Body of pancreas (tissue), 4 donors: ENCODE data around the gene FAM204A. TPM values are rescaled to one million over a fixed set of nuclear protein-coding genes. Genes with fewer than 3 reads are reported as not detected.

Source experiments
- ATAC-seq: fragments of 150-250 bp; one replicate; pipeline ENCODE4 v1.9.1; 2016
- DNase-seq, 4 donors: peaks; one replicate each; pipeline ENCODE4 v3.0.0-alpha.2; 2019
- H3K27ac ChIP-seq, 4 donors: fragments of 200-600 bp; sonication (generic); 1 replicate in 3 of 4; 2 replicates in 1 of 4; pipeline versions ENCODE4 v1.5.1 to v1.6.1; 2016 to 2019; ENCODE audit warnings: mild to moderate bottlenecking in 1 of 4, mixed read lengths in 1 of 4, moderate library complexity in 1 of 4
- H3K27me3 ChIP-seq, 2 donors: fragments of 200-600 bp; sonication (generic); one replicate each; pipeline ENCODE4 v1.6.0; 2016; ENCODE audit warnings: mild to moderate bottlenecking in 1 of 2
- H3K36me3 ChIP-seq, 2 donors: fragments of 200-600 bp; sonication (generic); replicated peaks in 1 of 2; 2 replicates each; pipeline ENCODE4 v1.5.1; 2016; ENCODE audit warnings: low read depth in 2 of 2; ENCODE audit not compliant: insufficient read depth in 1 of 2
- H3K4me1 ChIP-seq: fragments of 200-600 bp; sonication (generic); one replicate; pipeline ENCODE4 v1.6.0; 2016
- H3K4me3 ChIP-seq, 2 donors: fragments of 200-600 bp; sonication (generic); 1 replicate in 1 of 2; 2 replicates in 1 of 2; pipeline ENCODE4 v1.5.1; 2016 to 2019
- H3K9me3 ChIP-seq, 3 donors: fragments of 200-600 bp; sonication (generic); 1 replicate in 2 of 3; 2 replicates in 1 of 3; pipeline ENCODE4 v1.5.1; 2016
- POLR2A ChIP-seq, 3 donors: fragments of 450-650 bp; IDR thresholded peaks; one replicate each; pipeline ENCODE4 v1.6.1; 2016; ENCODE audit warnings: antibody characterized with exemption in 3 of 3, mild to moderate bottlenecking in 2 of 3
- WGBS, 2 donors: methylation state at CpG; one replicate each; pipeline ENCODE4 v1.1.5; 2017; 5-methylcytosine and 5-hydroxymethylcytosine counted together
- intact Hi-C: fragments of 100-400 bp; cut with DNase I; formaldehyde crosslinking; loops from one replicate; pipeline ENCODE4 v1.15.1; 2023
- total RNA-seq, 2 donors: library from RNA; depleted of rRNA; stranded (reverse); fragments of >200 nt; gene quantifications; one replicate each; pipeline ENCODE4 v1.1.0, GENCODE V29; 2016
- TF ChIP-seq, protein P1 (sequence below), 7 experiments: fragments of 450-650 bp in 4 of 7; fragments of 200-600 bp in 3 of 7; sonication (generic) in 3 of 7; IDR thresholded peaks; one replicate each; pipeline ENCODE4 v1.5.1; 2016 to 2019; ENCODE audit warnings: antibody characterized with exemption in 7 of 7

The FAM204A gene
- total RNA-seq, 2 donors from 2014 or later: 8.6 to 57.4 TPM

DNA sequence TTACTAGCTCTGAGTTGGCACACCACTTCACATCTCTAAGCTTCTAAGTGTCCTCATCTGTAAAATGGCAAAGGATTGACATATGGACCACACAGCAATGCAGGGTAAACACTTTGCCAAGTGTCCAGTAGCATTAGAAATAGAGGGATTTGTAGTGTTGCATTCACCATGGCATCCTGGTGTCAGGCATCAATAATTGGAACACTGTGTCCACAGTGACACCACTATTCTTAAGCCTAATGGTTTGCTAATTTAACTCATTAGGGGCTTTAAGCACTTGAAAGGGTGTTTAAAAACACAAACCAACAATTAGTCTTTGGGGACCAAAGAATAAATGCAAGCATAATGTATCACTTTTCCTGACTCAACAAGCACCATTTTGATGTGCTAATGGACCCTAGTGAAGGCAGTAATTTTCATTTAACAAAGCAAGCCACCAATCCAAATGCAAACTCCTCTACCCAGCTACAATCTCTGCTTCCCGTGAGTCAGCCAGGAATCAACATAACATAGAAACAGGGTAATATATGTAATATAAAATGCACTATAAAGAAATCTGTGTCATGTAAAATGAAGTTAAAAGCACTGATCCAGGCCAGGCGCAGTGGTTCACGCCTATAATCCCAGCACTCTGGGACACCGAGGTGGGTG lies 75.9 kb downstream of the FAM204A start:
- Histone ChIP-seq H3K27me3 (no peaks in the 10 kb centered on the region), H3K4me3 (no peak overlapping the region), H3K9me3 (no peaks in the 10 kb centered on the region), H3K4me1 (no peaks in the 10 kb centered on the region), H3K27ac (no peak overlapping the region), H3K36me3 (no peaks in the 10 kb centered on the region)
- intact Hi-C loops: no loop called here
- no peak for TF ChIP-seq POLR2A (IDR thresholded peaks at IDR 0.05)
- TF ChIP-seq, protein P1, sequence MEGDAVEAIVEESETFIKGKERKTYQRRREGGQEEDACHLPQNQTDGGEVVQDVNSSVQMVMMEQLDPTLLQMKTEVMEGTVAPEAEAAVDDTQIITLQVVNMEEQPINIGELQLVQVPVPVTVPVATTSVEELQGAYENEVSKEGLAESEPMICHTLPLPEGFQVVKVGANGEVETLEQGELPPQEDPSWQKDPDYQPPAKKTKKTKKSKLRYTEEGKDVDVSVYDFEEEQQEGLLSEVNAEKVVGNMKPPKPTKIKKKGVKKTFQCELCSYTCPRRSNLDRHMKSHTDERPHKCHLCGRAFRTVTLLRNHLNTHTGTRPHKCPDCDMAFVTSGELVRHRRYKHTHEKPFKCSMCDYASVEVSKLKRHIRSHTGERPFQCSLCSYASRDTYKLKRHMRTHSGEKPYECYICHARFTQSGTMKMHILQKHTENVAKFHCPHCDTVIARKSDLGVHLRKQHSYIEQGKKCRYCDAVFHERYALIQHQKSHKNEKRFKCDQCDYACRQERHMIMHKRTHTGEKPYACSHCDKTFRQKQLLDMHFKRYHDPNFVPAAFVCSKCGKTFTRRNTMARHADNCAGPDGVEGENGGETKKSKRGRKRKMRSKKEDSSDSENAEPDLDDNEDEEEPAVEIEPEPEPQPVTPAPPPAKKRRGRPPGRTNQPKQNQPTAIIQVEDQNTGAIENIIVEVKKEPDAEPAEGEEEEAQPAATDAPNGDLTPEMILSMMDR (IDR thresholded peaks at IDR 0.05): no peak
- ATAC-seq (no peak), DNase-seq (no peak)
- 53 to 59% methylated on average over 4 of the region's 4 CpGs for WGBS, 2 donors

DNA sequence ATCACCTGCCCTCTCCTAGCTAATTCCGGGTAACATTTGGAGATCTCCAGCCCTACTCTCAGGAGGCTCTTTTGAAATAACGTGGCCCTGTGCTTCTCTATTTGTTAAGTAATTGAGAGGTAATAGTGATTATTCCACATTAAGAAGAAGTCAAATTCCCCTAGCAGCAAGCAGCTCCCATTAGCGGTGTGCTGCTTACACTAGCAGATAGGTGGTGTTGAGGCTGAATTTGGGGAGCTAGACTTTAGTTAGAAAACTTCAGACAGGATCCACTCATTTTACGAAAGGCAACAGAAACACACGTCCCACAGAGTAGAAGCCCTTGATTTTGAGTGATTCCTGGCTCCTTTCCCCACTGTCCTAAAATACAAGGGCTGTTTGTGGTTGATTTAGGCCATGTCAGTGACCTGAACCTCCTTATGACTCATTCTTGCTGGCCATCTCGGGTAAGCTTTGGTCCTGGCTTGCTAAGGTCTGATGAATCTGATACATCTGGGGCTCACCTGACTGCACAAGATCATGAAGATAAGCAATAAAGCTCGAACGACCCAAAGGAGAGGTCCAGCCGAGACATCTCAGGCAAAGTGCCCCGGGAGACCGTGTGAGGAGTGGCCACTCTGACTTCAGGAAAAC lies 77.2 kb downstream of the FAM204A start:
- no peak for DNase-seq
- TF ChIP-seq, protein P1 (IDR thresholded peaks at IDR 0.05): no peak
- no peak for TF ChIP-seq POLR2A (IDR thresholded peaks at IDR 0.05)
- Histone ChIP-seq H3K36me3 (no peaks in the 10 kb centered on the region), H3K27ac (no peak overlapping the region), H3K9me3 (no peaks in the 10 kb centered on the region), H3K4me3 (no peak overlapping the region), H3K27me3 (no peaks in the 10 kb centered on the region), H3K4me1 (no peaks in the 10 kb centered on the region)
- ATAC-seq: no peak
- intact Hi-C loops: no loop called here
- WGBS, 2 donors: 48 to 50% methylated on average over 11 of the region's 11 CpGs

DNA sequence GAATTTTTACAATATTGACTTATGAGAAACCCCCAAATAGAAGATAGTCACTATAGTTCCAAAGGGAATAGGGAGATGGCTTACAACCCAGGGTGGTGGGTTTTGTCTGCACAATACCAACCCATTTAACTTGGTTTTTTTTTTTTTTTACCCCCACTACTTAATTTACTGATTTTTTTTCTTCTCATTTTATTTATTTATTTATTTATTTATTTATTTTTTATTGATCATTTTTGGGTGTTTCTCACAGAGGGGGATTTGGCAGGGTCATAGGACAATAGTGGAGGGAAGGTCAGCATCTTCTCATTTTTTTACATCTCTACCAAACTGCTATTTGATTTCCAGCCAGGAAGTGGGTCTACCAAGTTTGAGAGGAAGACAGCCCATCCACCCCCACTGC lies 77.9 kb downstream of the FAM204A start:
- Histone ChIP-seq H3K27me3 (no peaks in the 10 kb centered on the region), H3K4me1 (no peaks in the 10 kb centered on the region), H3K36me3 (no peaks in the 10 kb centered on the region), H3K9me3 (no peaks in the 10 kb centered on the region), H3K27ac (no peak overlapping the region), H3K4me3 (no peak overlapping the region)
- no peak for ATAC-seq
- intact Hi-C loops: no loop called here
- TF ChIP-seq, protein P1 (IDR thresholded peaks at IDR 0.05): no peak
- no peak for TF ChIP-seq POLR2A (IDR thresholded peaks at IDR 0.05)
- no peak for DNase-seq

DNA sequence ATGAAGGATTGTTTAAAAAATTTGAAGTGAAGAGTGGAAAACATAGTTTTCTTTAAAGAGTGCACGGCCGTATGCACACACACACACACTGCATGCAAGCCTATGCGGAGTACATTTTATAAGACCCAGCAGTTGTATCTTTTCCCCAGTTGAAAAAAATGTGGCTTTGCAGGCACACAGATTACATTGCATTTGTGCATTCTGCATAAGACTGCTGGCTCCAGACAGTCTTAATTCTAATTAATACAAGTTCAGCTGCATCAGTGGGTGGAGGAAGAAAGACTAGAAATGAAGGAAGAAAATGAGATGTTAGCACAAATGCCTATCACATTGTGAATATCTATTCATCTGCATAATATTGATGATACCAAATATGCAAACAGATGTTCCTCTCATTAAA lies 79.6 kb downstream of the FAM204A start:
- no peak overlapping the region for H3K4me3 ChIP-seq
- no peaks in the 10 kb centered on the region for H3K9me3 ChIP-seq
- DNase-seq (no peak), ATAC-seq (no peak)
- no peaks in the 10 kb centered on the region for H3K27me3 ChIP-seq
- no peak overlapping the region for H3K27ac ChIP-seq
- H3K36me3 ChIP-seq: no peaks in the 10 kb centered on the region
- intact Hi-C loops: no loop called here
- TF ChIP-seq, protein P1 (IDR thresholded peaks at IDR 0.05): no peak
- TF ChIP-seq POLR2A (IDR thresholded peaks at IDR 0.05): no peak
- H3K4me1 ChIP-seq: no peaks in the 10 kb centered on the region
- 72 to 74% methylated on average over 3 of the region's 3 CpGs for WGBS, 2 donors
